Peyer's patch (tissue), 4 donors: Measurements from ENCODE around the gene SPN. TPM values are rescaled to one million over a fixed set of nuclear protein-coding genes. Genes with fewer than 3 reads are reported as not detected.

Experiments
- DNase-seq, 3 donors: peaks; one replicate each; pipeline ENCODE4 v3.0.0-alpha.2; 2017 to 2019
- H3K27ac ChIP-seq, 4 donors: fragments of 200-600 bp; sonication (generic); one replicate each; pipeline ENCODE4 v1.5.1; 2016 to 2019
- H3K27me3 ChIP-seq, 2 donors: fragments of 200-600 bp; sonication (generic); one replicate each; pipeline ENCODE4 v1.5.1; 2019
- H3K36me3 ChIP-seq, 3 donors: fragments of 200-600 bp; sonication (generic); one replicate each; pipeline ENCODE4 v1.5.1; 2016 to 2019
- H3K4me1 ChIP-seq, 4 donors: fragments of 200-600 bp; sonication (generic); one replicate each; pipeline ENCODE4 v1.5.1; 2016 to 2019
- H3K4me3 ChIP-seq, 4 donors: fragments of 200-600 bp; sonication (generic); 1 replicate in 3 of 4; 2 replicates in 1 of 4; pipeline ENCODE4 v1.5.1; 2016 to 2019; ENCODE audit warnings: mild to moderate bottlenecking in 1 of 4
- H3K9me3 ChIP-seq, 4 donors: fragments of 200-600 bp; sonication (generic); one replicate each; pipeline ENCODE4 v1.5.1; 2016 to 2019; ENCODE audit warnings: mild to moderate bottlenecking in 1 of 4
- CTCF ChIP-seq, 6 experiments: fragments of 450-650 bp in 4 of 6; fragments of 200-600 bp in 2 of 6; sonication (generic) in 1 of 6; IDR thresholded peaks; one replicate each; pipeline ENCODE4 v1.5.1; 2017 to 2019; ENCODE audit warnings: antibody characterized with exemption in 6 of 6, mild to moderate bottlenecking in 3 of 6, moderate library complexity in 1 of 6
- POLR2A ChIP-seq, 2 donors: fragments of 450-650 bp; IDR thresholded peaks; one replicate each; pipeline ENCODE4 v1.5.1; 2017; ENCODE audit warnings: antibody characterized with exemption in 2 of 2, mild to moderate bottlenecking in 2 of 2, moderate library complexity in 2 of 2
- total RNA-seq, 4 donors: library from RNA; depleted of rRNA; stranded (reverse); fragments of >200 nt; gene quantifications; one replicate each; pipeline ENCODE4 v1.1.0, GENCODE V29; 2016

SPN gene
- total RNA-seq, 4 donors from 2014 or later, result 2.5 to 14.0 (median 2.8) TPM

DNA sequence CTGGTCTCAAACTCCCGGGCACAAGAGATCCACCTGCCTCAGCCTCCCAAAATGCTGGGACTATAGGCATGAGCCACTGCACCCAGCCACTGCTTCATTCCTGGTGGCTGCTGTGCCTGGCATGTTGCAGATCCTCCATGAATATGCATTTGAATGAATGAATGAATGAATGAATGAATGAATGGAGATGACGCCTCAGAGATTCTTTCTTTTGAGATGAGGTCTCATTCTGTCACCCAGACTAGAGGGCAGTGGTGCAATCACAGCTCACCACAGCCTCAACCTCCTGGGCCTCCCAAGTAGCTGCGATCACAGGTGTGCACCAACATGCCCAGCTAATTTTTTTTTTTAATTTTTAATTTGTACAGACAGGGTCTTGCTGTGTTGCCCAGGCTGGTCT lies 5.2 kb downstream of the SPN start:
- H3K36me3 ChIP-seq, result no peaks in the 10 kb centered on the region

GRCh38 chr16:29673501-29673900 lies 10.5 kb downstream of the SPN start:
- DNase-seq, result no peak
- Histone ChIP-seq H3K4me1 (peaks cover 0 to 10% (median 0%) of the 10 kb centered on the region in 4 donors), H3K27ac (no peak overlapping the region), H3K4me3 (no peak overlapping the region), H3K36me3 (no peaks in the 10 kb centered on the region), H3K9me3 (no peaks in the 10 kb centered on the region), H3K27me3 (no peaks in the 10 kb centered on the region)
- TF ChIP-seq POLR2A (IDR thresholded peaks at IDR 0.05) (no peak), CTCF (IDR thresholded peaks at IDR 0.05) (no peak)

More for the DNA sequence above, 5.2 kb downstream of the SPN start:
- no peak for DNase-seq
- Histone ChIP-seq H3K27me3 (no peaks in the 10 kb centered on the region), H3K4me3 (no peak overlapping the region), H3K4me1 (peaks cover 0 to 14% (median 7%) of the 10 kb centered on the region in 4 donors), H3K27ac (no peak overlapping the region), H3K9me3 (no peaks in the 10 kb centered on the region)
- TF ChIP-seq CTCF (IDR thresholded peaks at IDR 0.05), result no peak
- no peak for TF ChIP-seq POLR2A (IDR thresholded peaks at IDR 0.05)

GRCh38 chr16:29674188-29674587 lies 11.1 kb downstream of the SPN start:
- DNase-seq, result peak in 2 of 3 donors; percentile 62 to 64
- H3K27ac ChIP-seq, result no peak overlapping the region
- no peaks in the 10 kb centered on the region for H3K27me3 ChIP-seq

DNA sequence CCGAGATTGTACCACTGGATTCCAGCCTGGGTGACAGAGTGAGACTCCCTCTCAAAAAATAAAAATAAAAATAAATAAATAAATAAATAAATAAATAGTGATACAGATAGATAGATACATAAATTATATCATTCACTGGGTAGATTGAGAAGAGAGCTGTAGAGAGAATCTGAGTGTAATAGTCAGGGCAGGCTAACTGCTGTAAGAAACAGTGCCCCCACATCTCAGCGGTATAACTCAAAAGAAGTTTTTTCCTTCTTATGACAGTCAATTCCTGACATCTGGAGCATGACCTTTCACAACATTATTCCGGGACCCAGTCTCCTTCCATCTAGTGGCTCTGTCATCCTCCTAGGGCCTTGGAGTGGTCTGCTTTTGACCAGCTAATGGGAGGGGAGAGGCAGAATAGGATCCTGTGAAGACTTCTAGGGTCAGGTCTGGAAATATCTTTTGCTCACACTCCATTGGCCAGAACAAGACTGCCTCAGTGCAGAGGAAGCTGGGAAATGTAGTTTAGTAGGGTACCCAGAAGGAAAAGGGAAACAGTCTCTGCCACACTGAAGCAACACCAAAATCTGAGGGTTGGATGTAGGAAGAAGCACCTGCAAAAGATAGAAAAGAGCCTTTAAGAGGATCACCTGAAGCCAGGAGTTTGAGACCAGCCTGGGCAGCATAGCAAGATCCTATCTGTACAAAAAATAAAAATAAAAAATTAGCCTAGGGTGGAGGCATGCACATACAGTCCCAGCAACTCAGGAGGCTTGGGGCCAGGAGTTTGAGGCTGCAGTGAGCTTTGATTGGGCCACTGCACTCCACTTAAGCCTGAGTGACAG lies 13.0 kb downstream of the SPN start:
- H3K4me1 ChIP-seq, result peaks cover 0 to 21% (median 0%) of the 10 kb centered on the region in 4 donors
- no peaks in the 10 kb centered on the region for H3K27me3 ChIP-seq
- DNase-seq, result no peak
- H3K27ac ChIP-seq, result no peak overlapping the region
- no peaks in the 10 kb centered on the region for H3K9me3 ChIP-seq
- H3K36me3 ChIP-seq, result no peaks in the 10 kb centered on the region
- no peak overlapping the region for H3K4me3 ChIP-seq
- TF ChIP-seq POLR2A (IDR thresholded peaks at IDR 0.05) (no peak), CTCF (IDR thresholded peaks at IDR 0.05) (no peak)

More at GRCh38 chr16:29674188-29674587, 11.1 kb downstream of the SPN start:
- TF ChIP-seq CTCF (IDR thresholded peaks at IDR 0.05), result peak in 3 of 6 experiments; percentile 10 to 25 (median 12)
- no peak for TF ChIP-seq POLR2A (IDR thresholded peaks at IDR 0.05)
- H3K9me3 ChIP-seq, result no peaks in the 10 kb centered on the region
- H3K4me3 ChIP-seq, result no peak overlapping the region
- peaks cover 0 to 16% (median 0%) of the 10 kb centered on the region in 4 donors for H3K4me1 ChIP-seq
- no peaks in the 10 kb centered on the region for H3K36me3 ChIP-seq

- TF ChIP-seq CTCF (IDR thresholded peaks at IDR 0.05), result no peak
- no peak for TF ChIP-seq POLR2A (IDR thresholded peaks at IDR 0.05)
- DNase-seq, result no peak
Observed at GRCh38 chr16:29676989-29677785, 14.1 kb downstream of the SPN start.

More at GRCh38 chr16:29676989-29677785, 14.1 kb downstream of the SPN start:
- Histone ChIP-seq H3K4me3 (no peak overlapping the region), H3K4me1 (peaks cover 0 to 21% (median 0%) of the 10 kb centered on the region in 4 donors), H3K36me3 (no peaks in the 10 kb centered on the region), H3K27me3 (no peaks in the 10 kb centered on the region), H3K9me3 (no peaks in the 10 kb centered on the region), H3K27ac (no peak overlapping the region)
